HG03280 (cell line): ENCODE data around the gene MYH14.

Experiments
- ATAC-seq: cut with Tn5 transposase; IDR thresholded peaks from one replicate; pipeline ENCODE4 v1.9.1; 2021; ENCODE audit warnings: mild to moderate bottlenecking, moderate library complexity; ENCODE audit not compliant: unreplicated experiment

MYH14 gene

GRCh38 chr19:50287331-50287730 is 83.9 kb downstream of the MYH14 start:
- no peak for ATAC-seq

- ATAC-seq, result no peak
Measured at GRCh38 chr19:50288954-50289353, 85.5 kb downstream of the MYH14 start.

GRCh38 chr19:50290011-50290410 is 86.6 kb downstream of the MYH14 start:
- no peak for ATAC-seq

- ATAC-seq, result no peak
Measured at GRCh38 chr19:50290775-50291174, 87.4 kb downstream of the MYH14 start.

- no peak for ATAC-seq
Measured at GRCh38 chr19:50292216-50292827, 88.9 kb downstream of the MYH14 start.

GRCh38 chr19:50293263-50294004 is 90.0 kb downstream of the MYH14 start:
- ATAC-seq, result no peak

GRCh38 chr19:50300051-50300450 is 96.6 kb downstream of the MYH14 start:
- ATAC-seq, result no peak

GRCh38 chr19:50300814-50301606 is 97.6 kb downstream of the MYH14 start:
- ATAC-seq, result no peak

- ATAC-seq, result no peak
Measured at GRCh38 chr19:50301607-50301971, 98.2 kb downstream of the MYH14 start.

- ATAC-seq, result no peak
Measured at GRCh38 chr19:50303558-50303957, 100.1 kb downstream of the MYH14 start.

- no peak for ATAC-seq
Measured at GRCh38 chr19:50308991-50309390, 105.6 kb downstream of the MYH14 start.

- ATAC-seq, result no peak
Measured at GRCh38 chr19:50309396-50310125, 106.1 kb downstream of the MYH14 start.

GRCh38 chr19:50310759-50311465 is 107.5 kb downstream of the MYH14 start:
- ATAC-seq, result no peak

GRCh38 chr19:50311723-50312635 is 108.6 kb downstream of the MYH14 start:
- no peak for ATAC-seq

- ATAC-seq, result no peak
Measured at GRCh38 chr19:50312967-50313811, 109.8 kb downstream of the MYH14 start.

GRCh38 chr19:50313812-50314536 is 110.6 kb downstream of the MYH14 start:
- no peak for ATAC-seq

GRCh38 chr19:50314724-50315708 is 111.6 kb downstream of the MYH14 start:
- ATAC-seq, result no peak
